Measurements from ENCODE around the gene AMZ1. TPM values are rescaled to one million over a fixed set of nuclear protein-coding genes. Genes with fewer than 3 reads are reported as not detected.
"Not testable (repeated sequence)": the region's sequence is repeated elsewhere in the genome, so short reads cannot be mapped to it uniquely, and the experiment has no call there.

The AMZ1 gene
- total RNA-seq, 1 experiment from 2014 or later: not detected

DNA sequence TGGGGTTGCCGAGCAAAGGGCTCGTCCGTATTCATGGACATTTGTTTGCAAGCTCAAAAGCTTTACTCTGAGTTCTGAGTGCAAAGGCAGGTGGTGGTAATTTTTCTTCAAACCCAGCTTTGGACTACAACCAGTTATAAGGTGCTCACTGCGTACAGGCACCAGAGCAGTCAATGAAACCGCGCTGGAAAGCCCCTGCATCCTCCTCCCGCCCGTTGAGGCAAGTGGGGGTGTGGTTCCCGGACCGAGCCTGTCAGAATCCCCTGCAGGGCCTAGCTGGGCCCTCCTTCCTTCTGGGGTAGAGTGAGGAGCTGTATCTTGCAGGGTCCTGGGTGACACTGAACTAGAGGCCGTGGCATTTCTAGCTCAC lies 22.3 kb downstream of the AMZ1 start:
- no peak for DNase-seq (ENCODE audit: low read depth)

GRCh38 chr7:2710901-2711551 lies 23.0 kb downstream of the AMZ1 start:
- no peak for DNase-seq (ENCODE audit: low read depth)

GRCh38 chr7:2711895-2712675 lies 24.1 kb downstream of the AMZ1 start:
- DNase-seq (ENCODE audit: low read depth): no peak

GRCh38 chr7:2713370-2713769 lies 25.4 kb downstream of the AMZ1 start:
- DNase-seq (ENCODE audit: low read depth): no peak

- DNase-seq (ENCODE audit: low read depth): no peak
Measured at GRCh38 chr7:2713978-2714377, 26.0 kb downstream of the AMZ1 start.

DNA sequence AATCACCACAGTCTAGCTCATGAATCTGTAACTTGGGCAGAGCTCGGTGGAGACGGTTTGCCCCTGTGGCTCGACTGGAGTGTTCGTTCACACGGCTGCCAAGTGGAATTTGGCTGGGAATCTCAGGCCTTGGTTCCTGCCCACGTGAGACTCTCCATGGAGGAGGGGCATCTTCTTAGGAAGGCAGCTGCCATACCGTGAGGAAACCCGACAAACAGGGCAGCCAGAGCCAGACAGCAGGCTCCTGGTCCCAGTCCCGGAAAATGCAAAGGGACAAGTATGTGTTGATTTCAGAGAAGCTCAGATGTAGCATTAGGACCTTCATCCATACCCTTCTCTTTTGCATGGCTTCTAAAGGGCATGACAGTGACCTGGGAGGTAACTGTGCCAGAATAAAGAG lies 26.6 kb downstream of the AMZ1 start:
- no peak for DNase-seq (ENCODE audit: low read depth)

- DNase-seq (ENCODE audit: low read depth): no peak
Measured at GRCh38 chr7:2715341-2716231, 27.6 kb downstream of the AMZ1 start.

GRCh38 chr7:2716488-2716887 lies 28.5 kb downstream of the AMZ1 start:
- no peak for DNase-seq (ENCODE audit: low read depth)

DNA sequence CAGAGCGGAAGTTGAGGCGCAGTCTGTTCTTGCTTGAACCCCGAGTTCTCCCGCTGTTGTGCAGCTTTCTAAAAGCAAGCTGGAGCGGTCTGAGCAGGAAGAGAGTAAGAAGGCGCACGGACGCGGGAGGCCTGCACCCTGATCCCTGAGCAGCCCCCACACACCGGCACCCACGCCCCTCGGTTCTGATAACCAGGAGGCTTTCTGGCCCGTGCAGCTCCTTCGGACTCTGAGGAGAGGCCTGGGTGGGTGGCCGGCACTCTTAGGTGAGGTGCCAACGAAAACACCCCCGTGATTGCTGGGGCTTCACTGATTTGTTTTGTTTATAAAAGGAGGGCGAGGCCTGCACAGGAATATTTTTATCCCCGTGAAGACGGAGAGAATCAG lies 28.9 kb downstream of the AMZ1 start:
- DNase-seq (ENCODE audit: low read depth): no peak

GRCh38 chr7:2717293-2718261 lies 29.6 kb downstream of the AMZ1 start:
- no peak for DNase-seq (ENCODE audit: low read depth)

- no peak for DNase-seq (ENCODE audit: low read depth)
Measured at GRCh38 chr7:2718296-2718965, 30.4 kb downstream of the AMZ1 start.

- no peak for DNase-seq (ENCODE audit: low read depth)
Measured at GRCh38 chr7:2719007-2719406, 31.0 kb downstream of the AMZ1 start.

GRCh38 chr7:2720024-2720423 lies 32.0 kb downstream of the AMZ1 start:
- DNase-seq (ENCODE audit: low read depth): no peak

DNA sequence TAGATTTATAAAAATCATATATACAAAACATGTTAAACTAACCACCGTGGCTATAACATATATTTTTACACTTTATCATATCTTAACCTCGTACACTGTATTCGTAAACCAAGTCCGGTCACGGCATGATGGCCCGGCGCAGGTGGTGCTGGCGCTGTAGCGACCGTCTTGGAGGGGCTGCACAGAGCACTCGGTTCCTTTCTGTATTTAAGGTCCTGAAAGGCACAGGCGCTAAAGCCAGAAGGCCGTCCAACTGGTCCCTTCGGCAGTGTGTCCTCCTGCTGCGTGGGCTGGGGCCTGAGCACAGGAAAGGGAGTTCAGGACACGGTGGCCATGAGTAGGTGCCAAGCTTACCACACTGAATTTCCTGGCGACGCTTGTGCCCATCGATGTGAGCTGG lies 33.8 kb downstream of the AMZ1 start:
- no peak for DNase-seq (ENCODE audit: low read depth)

GRCh38 chr7:2722591-2722990 lies 34.6 kb downstream of the AMZ1 start:
- DNase-seq (ENCODE audit: low read depth): no peak

DNA sequence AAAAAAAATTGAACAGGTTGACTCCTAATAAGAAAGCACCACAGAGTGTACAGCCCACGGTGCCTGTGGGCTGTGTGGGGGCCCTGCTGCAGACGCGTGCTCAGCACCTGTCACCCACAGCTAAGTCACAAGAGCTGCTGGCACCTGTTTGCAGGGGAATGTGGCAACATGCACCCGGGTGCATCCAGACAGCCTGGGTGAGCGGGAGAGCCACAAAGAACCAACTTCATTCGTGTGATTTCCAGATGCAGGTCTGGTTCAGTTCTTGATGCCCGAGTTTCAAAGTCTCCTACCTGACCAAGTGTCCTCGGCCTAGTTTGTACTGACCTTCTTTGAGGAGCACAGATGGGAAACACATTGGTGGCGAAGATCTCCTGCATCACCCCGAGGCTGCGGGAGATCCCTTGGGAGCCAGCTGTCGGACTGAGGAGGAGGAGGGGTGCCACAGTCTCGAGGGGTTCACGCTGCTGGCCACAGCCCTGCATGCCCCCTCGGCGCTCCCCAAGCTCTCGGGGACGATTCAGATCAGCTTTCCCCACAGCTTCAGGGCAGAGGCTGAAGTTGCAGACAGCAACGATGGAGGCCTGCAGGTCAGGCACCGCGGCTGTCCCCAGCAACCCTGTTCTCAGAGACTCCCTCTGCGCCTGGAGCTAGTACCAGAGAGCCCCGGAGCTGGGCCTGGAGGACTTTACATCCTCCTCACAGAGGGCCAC lies 35.3 kb downstream of the AMZ1 start:
- peak; percentile 26 for DNase-seq (ENCODE audit: low read depth)

DNA sequence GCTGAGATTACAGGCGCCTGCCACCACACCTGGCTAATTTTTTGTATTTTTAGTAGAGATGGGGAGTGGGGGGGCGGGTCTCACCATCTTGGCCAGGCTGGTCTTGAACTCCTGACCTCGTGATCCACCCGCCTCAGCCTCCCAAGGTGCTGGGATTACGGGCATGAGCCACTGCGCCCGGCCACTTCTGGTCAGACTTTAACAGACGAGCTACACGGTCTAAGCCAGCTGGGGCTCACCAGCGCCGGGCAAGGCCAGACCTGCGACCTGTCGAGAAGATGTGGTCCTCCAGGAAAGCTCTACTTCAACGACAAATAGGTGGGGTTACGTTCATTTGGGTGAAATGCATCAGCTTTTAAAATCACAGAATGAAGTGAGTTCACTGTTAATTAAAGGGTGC lies 36.0 kb downstream of the AMZ1 start:
- DNase-seq (ENCODE audit: low read depth): not testable (repeated sequence)

- DNase-seq (ENCODE audit: low read depth): no peak
Measured at GRCh38 chr7:2724453-2725177, 36.6 kb downstream of the AMZ1 start.

All from LHCN-M2 (cell line).